SJCRH30 (cell line): Measurements from ENCODE around the gene SCYGR3. TPM values are rescaled to one million over a fixed set of nuclear protein-coding genes. Genes with fewer than 3 reads are reported as not detected.

Source experiments
- DNase-seq, 2 experiments: peaks; one replicate each; pipeline ENCODE4 v3.0.0-alpha.2; 2015 to 2020
- H3K27ac ChIP-seq: fragments of 250-450 bp; sonication (Bioruptor Pico); 2 replicates; pipeline ENCODE4 v1.5.1; 2020; ENCODE audit warnings: mild to moderate bottlenecking, moderate library complexity
- H3K27me3 ChIP-seq: fragments of 250-450 bp; sonication (Bioruptor Pico); 2 replicates; pipeline ENCODE4 v1.5.1; 2020; ENCODE audit warnings: mild to moderate bottlenecking, moderate library complexity
- H3K36me3 ChIP-seq: fragments of 250-450 bp; sonication (Bioruptor Pico); 2 replicates; pipeline ENCODE4 v1.5.1; 2020; ENCODE audit warnings: mild to moderate bottlenecking, moderate library complexity
- H3K4me1 ChIP-seq: fragments of 250-450 bp; sonication (Bioruptor Pico); 2 replicates; pipeline ENCODE4 v1.5.1; 2020; ENCODE audit warnings: mild to moderate bottlenecking, moderate library complexity
- H3K4me3 ChIP-seq: fragments of 250-450 bp; sonication (Bioruptor Pico); 2 replicates; pipeline ENCODE4 v1.5.1; 2020; ENCODE audit warnings: mild to moderate bottlenecking, moderate library complexity
- H3K9me3 ChIP-seq: fragments of 250-450 bp; sonication (Bioruptor Pico); replicated peaks from 2 replicates; pipeline ENCODE4 v1.5.1; 2020; ENCODE audit warnings: mild to moderate bottlenecking, moderate library complexity
- total RNA-seq: library from RNA; depleted of rRNA; stranded (reverse); fragments of >200 nt; shearing (Covaris generic); gene quantifications from 2 replicates; pipeline ENCODE4 v1.2.3, GENCODE V29; 2014; rRNA removed

Gene SCYGR3, protein sequence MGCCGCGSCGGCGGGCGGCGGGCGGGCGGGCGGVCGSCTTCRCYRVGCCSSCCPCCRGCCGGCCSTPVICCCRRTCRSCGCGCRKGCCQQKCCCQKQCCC
- not detected in 2 replicates for total RNA-seq

- H3K27ac ChIP-seq: no peak within 1 kb of the TSS
- H3K4me1 ChIP-seq: no peaks in the 10 kb centered on the region
- DNase-seq: no peak
- H3K27me3 ChIP-seq: peaks cover 8% of the 10 kb centered on the region; the same call in 1 of the 2 replicates
- no peaks in the 10 kb centered on the region for H3K9me3 ChIP-seq
- no peak within 1 kb of the TSS for H3K4me3 ChIP-seq
- no peaks in the 10 kb centered on the region for H3K36me3 ChIP-seq
Observed at GRCh38 chr2:227614740-227615139, at the start of gene SCYGR3. Gene SCYGR3, minus strand, starts transcription at chr2:227614840. Its CDS starts 0 bp downstream, at chr2:227614840.

- no peak overlapping the region for H3K27ac ChIP-seq
- H3K9me3 ChIP-seq: no peaks in the 10 kb centered on the region
- H3K4me1 ChIP-seq: no peaks in the 10 kb centered on the region
- H3K27me3 ChIP-seq: peaks cover 12% of the 10 kb centered on the region
- DNase-seq: no peak
- no peak overlapping the region for H3K4me3 ChIP-seq
- no peaks in the 10 kb centered on the region for H3K36me3 ChIP-seq
Observed at GRCh38 chr2:227661827-227662226, 47.2 kb upstream of the SCYGR3 start.

DNA sequence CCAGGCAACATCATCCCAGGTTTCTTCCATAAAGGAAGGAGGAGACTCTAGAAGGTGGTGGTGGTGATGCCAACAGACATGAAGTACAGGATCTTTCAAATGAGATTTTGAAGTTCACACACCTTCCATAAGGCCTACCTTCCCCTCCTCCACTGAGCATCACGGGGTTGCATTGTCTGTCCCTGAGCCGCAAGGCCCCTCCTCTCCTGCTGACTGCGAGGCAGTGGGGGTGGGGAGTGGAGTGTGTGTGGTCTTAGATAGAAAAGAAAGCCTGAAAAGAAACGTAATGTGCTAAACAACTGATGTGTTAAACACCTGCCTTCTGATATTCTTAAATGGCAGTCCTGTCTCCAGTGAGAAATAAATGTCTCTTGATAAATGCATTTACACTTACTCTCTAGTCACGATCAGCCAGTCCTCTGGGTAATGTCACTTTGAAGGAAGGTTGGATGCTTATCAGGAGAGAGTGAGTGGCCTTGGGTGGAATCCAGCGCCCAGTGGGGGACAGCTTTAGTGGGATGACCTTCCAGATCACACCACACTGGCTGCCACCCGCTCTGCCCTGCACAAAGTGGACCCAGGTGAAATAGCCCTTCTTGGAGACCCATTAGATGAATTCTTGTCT, 46.5 kb upstream of the SCYGR3 start:
- no peak overlapping the region for H3K27ac ChIP-seq
- peaks cover 12% of the 10 kb centered on the region for H3K27me3 ChIP-seq
- H3K36me3 ChIP-seq: no peaks in the 10 kb centered on the region
- DNase-seq: no peak
- no peaks in the 10 kb centered on the region for H3K9me3 ChIP-seq
- no peak overlapping the region for H3K4me3 ChIP-seq
- no peaks in the 10 kb centered on the region for H3K4me1 ChIP-seq

GRCh38 chr2:227657199-227657845, 42.7 kb upstream of the SCYGR3 start:
- Histone ChIP-seq H3K27ac (no peak overlapping the region), H3K9me3 (no peaks in the 10 kb centered on the region), H3K36me3 (no peaks in the 10 kb centered on the region), H3K4me1 (no peaks in the 10 kb centered on the region), H3K4me3 (no peak overlapping the region), H3K27me3 (no peaks in the 10 kb centered on the region)
- DNase-seq: no peak

- Histone ChIP-seq H3K27me3 (no peaks in the 10 kb centered on the region), H3K36me3 (no peaks in the 10 kb centered on the region), H3K27ac (no peak overlapping the region), H3K9me3 (no peaks in the 10 kb centered on the region), H3K4me3 (no peak overlapping the region), H3K4me1 (no peaks in the 10 kb centered on the region)
- DNase-seq: peak in 1 of 2 experiments; percentile 13
Observed at GRCh38 chr2:227655454-227655853, 40.8 kb upstream of the SCYGR3 start.

DNA sequence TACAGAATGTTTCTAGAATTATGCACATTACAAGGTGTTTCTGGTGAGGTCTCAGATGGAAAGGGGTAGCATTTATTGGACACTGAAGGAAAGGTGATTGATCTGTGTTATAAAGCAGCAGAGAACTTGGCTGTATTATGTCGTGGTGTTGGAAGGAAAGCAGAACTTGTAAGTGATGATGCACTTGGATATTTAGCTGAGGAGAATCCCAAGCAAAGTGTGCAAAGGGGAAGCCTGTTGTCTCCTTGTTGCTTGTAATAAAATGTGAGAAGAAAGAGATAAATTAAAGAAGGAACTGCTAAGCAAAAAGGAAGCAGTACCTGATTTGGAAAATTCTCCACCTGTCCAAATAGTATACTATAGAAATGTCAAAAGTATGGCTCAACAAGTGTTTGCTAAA, 39.8 kb upstream of the SCYGR3 start:
- Histone ChIP-seq H3K9me3 (no peaks in the 10 kb centered on the region), H3K4me3 (no peak overlapping the region), H3K4me1 (no peaks in the 10 kb centered on the region), H3K36me3 (no peaks in the 10 kb centered on the region), H3K27ac (no peak overlapping the region), H3K27me3 (no peaks in the 10 kb centered on the region)
- DNase-seq: no peak

DNA sequence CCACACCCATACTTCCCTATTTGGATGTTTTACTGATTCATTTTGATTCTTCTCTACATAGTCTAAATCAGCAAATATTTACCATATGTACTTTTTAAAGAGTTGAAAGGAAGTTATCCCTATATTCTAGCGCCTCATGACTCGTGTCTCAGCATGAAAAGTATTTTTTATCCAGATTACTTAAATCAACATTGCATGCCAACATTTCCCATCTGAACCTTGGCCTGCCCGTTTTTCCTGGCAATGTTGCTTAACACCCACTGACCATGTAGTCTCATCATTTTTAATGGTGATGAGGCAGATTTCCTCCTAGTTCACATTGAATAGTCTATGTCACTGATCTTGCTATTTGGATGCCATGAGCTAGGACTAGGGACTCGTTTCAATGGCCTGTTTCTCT, 38.8 kb upstream of the SCYGR3 start:
- H3K9me3 ChIP-seq: no peaks in the 10 kb centered on the region
- H3K27ac ChIP-seq: no peak overlapping the region

GRCh38 chr2:227643990-227644551, 29.4 kb upstream of the SCYGR3 start:
- H3K9me3 ChIP-seq: no peaks in the 10 kb centered on the region
- H3K36me3 ChIP-seq: no peaks in the 10 kb centered on the region
- no peak overlapping the region for H3K27ac ChIP-seq
- H3K4me3 ChIP-seq: no peak overlapping the region
- DNase-seq: no peak
- no peaks in the 10 kb centered on the region for H3K4me1 ChIP-seq
- H3K27me3 ChIP-seq: no peaks in the 10 kb centered on the region

More for the DNA sequence above, 38.8 kb upstream of the SCYGR3 start:
- Histone ChIP-seq H3K27me3 (no peaks in the 10 kb centered on the region), H3K4me1 (no peaks in the 10 kb centered on the region), H3K36me3 (no peaks in the 10 kb centered on the region), H3K4me3 (no peak overlapping the region)
- DNase-seq: no peak

GRCh38 chr2:227642656-227643055, 28.0 kb upstream of the SCYGR3 start:
- H3K36me3 ChIP-seq: no peaks in the 10 kb centered on the region
- H3K4me3 ChIP-seq: no peak overlapping the region
- no peaks in the 10 kb centered on the region for H3K9me3 ChIP-seq
- no peaks in the 10 kb centered on the region for H3K27me3 ChIP-seq
- no peak for DNase-seq
- no peaks in the 10 kb centered on the region for H3K4me1 ChIP-seq
- H3K27ac ChIP-seq: no peak overlapping the region

- H3K36me3 ChIP-seq: no peaks in the 10 kb centered on the region
Observed at GRCh38 chr2:227634201-227634600, 19.6 kb upstream of the SCYGR3 start.

GRCh38 chr2:227632827-227633226, 18.2 kb upstream of the SCYGR3 start:
- DNase-seq: no peak
- no peaks in the 10 kb centered on the region for H3K36me3 ChIP-seq
- H3K27ac ChIP-seq: no peak overlapping the region
- no peaks in the 10 kb centered on the region for H3K4me1 ChIP-seq
- no peaks in the 10 kb centered on the region; the same call in 1 of the 2 replicates for H3K27me3 ChIP-seq
- no peak overlapping the region for H3K4me3 ChIP-seq
- H3K9me3 ChIP-seq: no peaks in the 10 kb centered on the region

More at GRCh38 chr2:227634201-227634600, 19.6 kb upstream of the SCYGR3 start:
- Histone ChIP-seq H3K9me3 (no peaks in the 10 kb centered on the region), H3K4me1 (no peaks in the 10 kb centered on the region), H3K4me3 (no peak overlapping the region), H3K27me3 (no peaks in the 10 kb centered on the region), H3K27ac (no peak overlapping the region)
- DNase-seq: no peak

- Histone ChIP-seq H3K27ac (no peak overlapping the region), H3K4me3 (no peak overlapping the region), H3K9me3 (no peaks in the 10 kb centered on the region), H3K27me3 (no peaks in the 10 kb centered on the region; the same call in 1 of the 2 replicates), H3K36me3 (no peaks in the 10 kb centered on the region), H3K4me1 (no peaks in the 10 kb centered on the region)
- no peak for DNase-seq
Observed at GRCh38 chr2:227630322-227630721, 15.7 kb upstream of the SCYGR3 start.

GRCh38 chr2:227629435-227629834, 14.8 kb upstream of the SCYGR3 start:
- H3K36me3 ChIP-seq: no peaks in the 10 kb centered on the region
- DNase-seq: no peak
- no peak overlapping the region for H3K27ac ChIP-seq
- H3K4me1 ChIP-seq: no peaks in the 10 kb centered on the region
- no peaks in the 10 kb centered on the region; the same call in none of the 2 replicates for H3K27me3 ChIP-seq
- H3K4me3 ChIP-seq: no peak overlapping the region
- H3K9me3 ChIP-seq: no peaks in the 10 kb centered on the region

DNA sequence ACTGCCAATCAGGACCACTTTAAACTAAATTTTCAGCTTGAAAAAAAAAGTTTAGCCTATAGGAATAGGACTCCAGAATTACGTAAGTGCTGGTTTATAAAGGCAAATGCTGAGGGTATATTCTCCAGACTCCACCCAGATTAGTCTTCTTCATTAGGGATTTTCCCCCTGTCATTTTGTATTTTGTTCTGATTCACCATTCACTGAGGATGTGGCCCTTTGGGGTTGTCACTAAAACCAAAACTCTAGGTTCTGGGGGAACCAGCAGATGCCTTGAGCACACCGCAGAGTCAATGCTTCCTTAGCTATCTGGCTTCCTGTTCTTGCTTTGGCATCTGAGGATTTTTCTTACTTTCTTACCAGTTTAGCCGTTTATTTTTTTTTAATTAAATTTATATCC, 13.1 kb upstream of the SCYGR3 start:
- DNase-seq: no peak
- Histone ChIP-seq H3K36me3 (no peaks in the 10 kb centered on the region), H3K4me3 (no peak overlapping the region), H3K9me3 (no peaks in the 10 kb centered on the region), H3K4me1 (no peaks in the 10 kb centered on the region), H3K27ac (no peak overlapping the region), H3K27me3 (no peaks in the 10 kb centered on the region; the same call in none of the 2 replicates)

GRCh38 chr2:227626580-227627151, 12.0 kb upstream of the SCYGR3 start:
- Histone ChIP-seq H3K27ac (no peak overlapping the region), H3K36me3 (no peaks in the 10 kb centered on the region), H3K4me3 (no peak overlapping the region), H3K27me3 (no peaks in the 10 kb centered on the region; the same call in none of the 2 replicates), H3K9me3 (no peaks in the 10 kb centered on the region), H3K4me1 (no peaks in the 10 kb centered on the region)
- DNase-seq: no peak
